ENCODE data around the gene CDCP1.

- no peak for TF ChIP-seq CTCF (IDR thresholded peaks at IDR 0.05; ENCODE audit: insufficient read depth, low read length, poor library complexity, severe bottlenecking)
- no peak for TF ChIP-seq EZH2phosphoT487 (conservative IDR thresholded peaks at IDR 0.05; ENCODE audit: low read length)
These were observed 37.7 kb upstream of the CDCP1 start for GRCh38 chr3:45183872-45184262.
